HepG2 (cell line): ENCODE results near the gene DAGLB. TPM values are rescaled to one million over a fixed set of nuclear protein-coding genes. Genes with fewer than 3 reads are reported as not detected.
A peak's percentile ranks its signal among the peaks of the same experiment; 100 is the strongest.

ENCODE experiments used
- ELF3 ChIP-seq: IDR thresholded peaks from 2 replicates; pipeline ENCODE4 v1.6.1; 2016; ENCODE audit warnings: missing genetic modification reagents, missing compliant biosample characterization
- ELF4 ChIP-seq: sonication (generic); formaldehyde crosslinking; IDR thresholded peaks from 2 replicates; pipeline ENCODE4 v1.5.0; 2020; ENCODE audit warnings: missing genetic modification reagents, mild to moderate bottlenecking, moderate library complexity, borderline replicate concordance
- GFI1 ChIP-seq: sonication (generic); formaldehyde crosslinking; IDR thresholded peaks from 2 replicates; pipeline ENCODE4 v1.5.0; 2020; ENCODE audit warnings: missing genetic modification reagents, mild to moderate bottlenecking, borderline replicate concordance
- GZF1 ChIP-seq: sonication (generic); formaldehyde crosslinking; IDR thresholded peaks from 2 replicates; pipeline ENCODE4 v1.5.1; 2020; ENCODE audit warnings: mild to moderate bottlenecking, missing genetic modification reagents
- HMGXB4 ChIP-seq, 2 experiments: sonication (generic) in 1 of 2; formaldehyde crosslinking in 1 of 2; IDR thresholded peaks; 2 replicates each; pipeline versions ENCODE4 v1.4.0 to v1.6.1; 2018 to 2020; ENCODE audit warnings: missing genetic modification reagents in 2 of 2, borderline replicate concordance in 1 of 2, low read depth in 1 of 2, mild to moderate bottlenecking in 1 of 2, missing biosample characterization in 1 of 2
- MED1 ChIP-seq: sonication (generic); formaldehyde crosslinking; IDR thresholded peaks from 2 replicates; pipeline ENCODE4 v1.4.0; 2020; ENCODE audit warnings: missing genetic modification reagents
- NR2F6 ChIP-seq, 2 experiments: IDR thresholded peaks; 2 replicates each; pipeline ENCODE4 v1.6.1; 2016; ENCODE audit warnings: antibody characterized with exemption in 1 of 2, mild to moderate bottlenecking in 1 of 2
- PHF5A ChIP-seq: IDR thresholded peaks from one replicate; pipeline ENCODE4 v1.6.1; 2018; ENCODE audit warnings: low read depth, missing genetic modification reagents; ENCODE audit not compliant: unreplicated experiment
- RFX5 ChIP-seq: IDR thresholded peaks from 2 replicates; pipeline ENCODE4 v1.6.1; 2011; ENCODE audit warnings: low read depth, low read length, improper control_type of control experiment
- RNF2 ChIP-seq: fragments of 450-650 bp; conservative IDR thresholded peaks from 2 replicates; pipeline ENCODE4 v1.6.1; 2016; ENCODE audit warnings: low read depth
- SRSF1 ChIP-seq: fragments of 200-400 bp; formaldehyde crosslinking; optimal IDR thresholded peaks from 2 replicates; pipeline ENCODE3; 2017; ENCODE audit warnings: mild to moderate bottlenecking, low read depth, low read length, moderate library complexity
- ZMAT3 ChIP-seq: sonication (generic); formaldehyde crosslinking; conservative IDR thresholded peaks from 2 replicates; pipeline ENCODE4 v1.7.0; 2021; ENCODE audit warnings: missing genetic modification reagents
- ZMYM3 ChIP-seq: sonication (generic); formaldehyde crosslinking; IDR thresholded peaks from 2 replicates; pipeline ENCODE4 v1.5.1; 2020; ENCODE audit warnings: mild to moderate bottlenecking, missing genetic modification reagents
- ZNF121 ChIP-seq: sonication (generic); formaldehyde crosslinking; IDR thresholded peaks from 2 replicates; pipeline ENCODE4 v1.5.0; 2020; ENCODE audit warnings: mild to moderate bottlenecking, missing genetic modification reagents
- ZNF253 ChIP-seq: sonication (generic); formaldehyde crosslinking; IDR thresholded peaks from 2 replicates; pipeline ENCODE4 v1.8.0; 2022; ENCODE audit warnings: mild to moderate bottlenecking, missing genetic modification reagents, borderline replicate concordance
- ZNF441 ChIP-seq: sonication (generic); formaldehyde crosslinking; IDR thresholded peaks from 2 replicates; pipeline ENCODE4 v1.7.0; 2021; ENCODE audit warnings: missing genetic modification reagents, borderline replicate concordance
- ZNF570 ChIP-seq: sonication (generic); formaldehyde crosslinking; IDR thresholded peaks from 2 replicates; pipeline ENCODE4 v1.4.0; 2020; ENCODE audit warnings: mild to moderate bottlenecking, missing genetic modification reagents, borderline replicate concordance
- ZNF770 ChIP-seq: sonication (generic); formaldehyde crosslinking; IDR thresholded peaks from 2 replicates; pipeline ENCODE4 v1.5.0; 2020; ENCODE audit warnings: mild to moderate bottlenecking, missing genetic modification reagents
- polyA plus RNA-seq, 8 experiments: library from polyadenylated mRNA; depleted of rRNA in 3 of 8; stranded (reverse) in 7 of 8; unstranded in 1 of 8; fragments of >200 nt; fragmentation: Illumina TruSeq in 4 of 8; extraction: Trizol in 4 of 8; gene quantifications; 2 replicates each; pipeline versions ENCODE4 v1.2.1 to v1.2.3, GENCODE V29; 2011 to 2016; ENCODE audit warnings: low read depth in 4 of 8, missing spikeins in 1 of 8, mixed read lengths in 1 of 8; ENCODE audit not compliant: insufficient read depth in 1 of 8
- total RNA-seq, 5 experiments: library from RNA; depleted of rRNA; stranded (reverse); fragments of >200 nt; fragmentation: Illumina TruSeq; extraction: Trizol; gene quantifications; 2 replicates each; pipeline ENCODE4 v1.2.3, GENCODE V29; 2016; ENCODE audit warnings: low read depth in 1 of 5
- TF ChIP-seq, protein P1 (sequence below): sonication (generic); formaldehyde crosslinking; IDR thresholded peaks from 2 replicates; pipeline ENCODE4 v1.4.0; 2020; ENCODE audit warnings: missing genetic modification reagents

DAGLB gene
- total and polyA plus RNA-seq, 2 of the 13 experiments (the other 11 are each of a cell fraction or from before 2014, with no cell fraction given), result 7.9 to 9.8 TPM

- no peak for TF ChIP-seq GFI1 (CRISPR knock-in tag)
- TF ChIP-seq RFX5, result no peak
- TF ChIP-seq, protein P1, sequence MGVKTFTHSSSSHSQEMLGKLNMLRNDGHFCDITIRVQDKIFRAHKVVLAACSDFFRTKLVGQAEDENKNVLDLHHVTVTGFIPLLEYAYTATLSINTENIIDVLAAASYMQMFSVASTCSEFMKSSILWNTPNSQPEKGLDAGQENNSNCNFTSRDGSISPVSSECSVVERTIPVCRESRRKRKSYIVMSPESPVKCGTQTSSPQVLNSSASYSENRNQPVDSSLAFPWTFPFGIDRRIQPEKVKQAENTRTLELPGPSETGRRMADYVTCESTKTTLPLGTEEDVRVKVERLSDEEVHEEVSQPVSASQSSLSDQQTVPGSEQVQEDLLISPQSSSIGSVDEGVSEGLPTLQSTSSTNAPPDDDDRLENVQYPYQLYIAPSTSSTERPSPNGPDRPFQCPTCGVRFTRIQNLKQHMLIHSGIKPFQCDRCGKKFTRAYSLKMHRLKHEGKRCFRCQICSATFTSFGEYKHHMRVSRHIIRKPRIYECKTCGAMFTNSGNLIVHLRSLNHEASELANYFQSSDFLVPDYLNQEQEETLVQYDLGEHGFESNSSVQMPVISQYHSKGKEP (CRISPR knock-in tag), result no peak
- TF ChIP-seq ZNF770 (CRISPR knock-in tag), result peak; percentile 81; the same call in 1 of the 2 replicates
- no peak for TF ChIP-seq ZMAT3
- no peak for TF ChIP-seq GZF1
- TF ChIP-seq ZNF570, result no peak
- TF ChIP-seq NR2F6 (IDR thresholded peaks at IDR 0.05), result 0 out of 2 replicates have a peak, but pooled peaks have one; percentile 3
- TF ChIP-seq NR2F6 (CRISPR knock-in tag; IDR thresholded peaks at IDR 0.05), result no peak
- TF ChIP-seq MED1 (CRISPR knock-in tag), result no peak
- TF ChIP-seq ELF3, result no peak
- TF ChIP-seq ZNF121 (CRISPR knock-in tag), result peak; percentile 98
- no peak for TF ChIP-seq ELF4 (CRISPR knock-in tag)
- no peak for TF ChIP-seq SRSF1
- TF ChIP-seq HMGXB4 (CRISPR knock-in tag; IDR thresholded peaks at IDR 0.05; ENCODE audit: borderline replicate concordance in 1 of 2, low read depth in 1 of 2), result 0 out of 4 replicates have a peak, but pooled peaks of 1 of the 2 experiments have one; percentile 25
- TF ChIP-seq ZNF441 (CRISPR knock-in tag), result no peak
- TF ChIP-seq RNF2, result no peak
- no peak for TF ChIP-seq PHF5A (CRISPR knock-in tag)
- no peak for TF ChIP-seq ZNF253 (CRISPR knock-in tag)
- TF ChIP-seq ZMYM3 (CRISPR knock-in tag), result peak; percentile 57
These were observed 72.2 kb downstream of the DAGLB start (continued) for GRCh38 chr7:6375348-6376101.
